Panc1 (cell line): ENCODE results near the gene EPHB2. TPM values are rescaled to one million over a fixed set of nuclear protein-coding genes. Genes with fewer than 3 reads are reported as not detected.

Experiments
- ATAC-seq: fragments of 200-7000 bp; cut with Tn5 transposase; 2 replicates; pipeline ENCODE4 v1.9.1; 2020; ENCODE audit warnings: mild to moderate bottlenecking, moderate library complexity
- BruUV-seq: library from RNA; stranded (reverse); fragments of 400-500 nt; replicated peaks from 2 replicates; lab custom pipeline; 2021; lab: Mats Ljungman, UMichigan
- CTCF ChIA-PET: fragments of 300-600 bp; sonication (Branson Sonifier 250); formaldehyde crosslinking; loops from one replicate; lab custom pipeline; 2022; ENCODE audit warnings: antibody characterized with exemption; lab: Charles Lee
- POLR2A ChIA-PET: fragments of 300-600 bp; sonication (Branson Sonifier 250); formaldehyde crosslinking; loops from one replicate; lab custom pipeline; 2022; ENCODE audit warnings: antibody characterized with exemption; lab: Charles Lee
- DNase-seq: peaks from one replicate; pipeline ENCODE4 v3.0.0-alpha.2; 2010; ENCODE audit warnings: low read depth, low spot score
- H3K27ac ChIP-seq: 2 replicates; pipeline ENCODE4 v1.5.1; 2011; ENCODE audit warnings: mild to moderate bottlenecking, low read length, inconsistent platforms
- H3K27me3 ChIP-seq: fragments of 200-500 bp; sonication (Bioruptor generic); 2 replicates; pipeline ENCODE4 v1.6.0; 2014; ENCODE audit warnings: low read length, inconsistent platforms; ENCODE audit not compliant: control insufficient read depth, insufficient read depth
- H3K36me3 ChIP-seq: fragments of 200-500 bp; sonication (Bioruptor generic); 2 replicates; pipeline ENCODE4 v1.5.1; 2014; ENCODE audit warnings: inconsistent platforms, mild to moderate bottlenecking, low read length, moderate library complexity; ENCODE audit not compliant: control insufficient read depth, insufficient read depth
- H3K4me1 ChIP-seq: 2 replicates; pipeline ENCODE4 v1.5.1; 2011; ENCODE audit warnings: inconsistent platforms, mild to moderate bottlenecking, low read length, moderate library complexity; ENCODE audit not compliant: control insufficient read depth, insufficient read depth
- H3K4me3 ChIP-seq, 2 experiments: 2 replicates each; pipeline ENCODE4 v1.5.1; 2011 to 2012; ENCODE audit warnings: low read depth in 2 of 2, low read length in 2 of 2, mild to moderate bottlenecking in 2 of 2, inconsistent platforms in 1 of 2, moderate library complexity in 1 of 2
- H3K9me3 ChIP-seq: fragments of 200-500 bp; sonication (Bioruptor generic); 2 replicates; pipeline ENCODE4 v1.5.1; 2014; ENCODE audit warnings: low read depth, mild to moderate bottlenecking, inconsistent platforms, low read length, moderate library complexity; ENCODE audit not compliant: control insufficient read depth, insufficient read depth
- REST ChIP-seq, 2 experiments: IDR thresholded peaks; 2 replicates each; pipeline ENCODE4 v1.6.1; 2011 to 2012; ENCODE audit warnings: low read depth in 2 of 2, control low read depth in 1 of 2, low read length in 1 of 2, mild to moderate bottlenecking in 1 of 2, moderate library complexity in 1 of 2; ENCODE audit not compliant: insufficient read depth in 1 of 2
- TCF7L2 ChIP-seq: IDR thresholded peaks from 2 replicates; pipeline ENCODE4 v1.6.1; 2011; ENCODE audit warnings: mild to moderate bottlenecking, low read depth, low read length, inconsistent platforms
- in situ Hi-C: cut with HindIII; loops from 2 replicates; pipeline ENCODE4 v1.10.0; 2016; ENCODE audit warnings: low sequenced_read_pairs, low pct_unique_long_range_greater_than_20kb
- intact Hi-C: fragments of 100-400 bp; cut with micrococcal nuclease; formaldehyde crosslinking; loops from one replicate; pipeline ENCODE4 v1.10.0; 2022; ENCODE audit not compliant: unreplicated experiment
- total RNA-seq: library from RNA; stranded (reverse); gene quantifications from one replicate; pipeline ENCODE4 v1.2.1, GENCODE V29; 2021; ENCODE audit not compliant: unreplicated experiment
- TF ChIP-seq, protein P1 (sequence below): fragments of 450-650 bp; IDR thresholded peaks from 2 replicates; pipeline ENCODE4 v1.5.1; 2017; ENCODE audit warnings: mild to moderate bottlenecking

EPHB2 gene
- total RNA-seq, 1 experiment from 2014 or later: 29.0 TPM

GRCh38 chr1:22827666-22828483 is 117.2 kb downstream of the EPHB2 start:
- intact Hi-C loops: no loop called here
- ChIA-PET CTCF (interaction anchor here (1.1 kb wide), 1 partner anchor 155 kb away, joined by 4 read pairs; no protein-coding TSS in a partner anchor), POLR2A (no interaction called here)
- ATAC-seq: no peak
- no peak overlapping the region for H3K4me3 ChIP-seq
- no TSS peak for BruUV-seq
- H3K27me3 ChIP-seq: no peaks in the 10 kb centered on the region
- no peak for DNase-seq
- in situ Hi-C loops: no loop called here
- H3K27ac ChIP-seq: no peak overlapping the region
- no peak for TF ChIP-seq REST (IDR thresholded peaks at IDR 0.05; ENCODE audit: insufficient read depth in 1 of 2, low read depth in 2 of 2, low read length in 1 of 2)
- H3K36me3 ChIP-seq: no peaks in the 10 kb centered on the region
- no peaks in the 10 kb centered on the region for H3K9me3 ChIP-seq
- H3K4me1 ChIP-seq: peaks cover 14% of the 10 kb centered on the region

DNA sequence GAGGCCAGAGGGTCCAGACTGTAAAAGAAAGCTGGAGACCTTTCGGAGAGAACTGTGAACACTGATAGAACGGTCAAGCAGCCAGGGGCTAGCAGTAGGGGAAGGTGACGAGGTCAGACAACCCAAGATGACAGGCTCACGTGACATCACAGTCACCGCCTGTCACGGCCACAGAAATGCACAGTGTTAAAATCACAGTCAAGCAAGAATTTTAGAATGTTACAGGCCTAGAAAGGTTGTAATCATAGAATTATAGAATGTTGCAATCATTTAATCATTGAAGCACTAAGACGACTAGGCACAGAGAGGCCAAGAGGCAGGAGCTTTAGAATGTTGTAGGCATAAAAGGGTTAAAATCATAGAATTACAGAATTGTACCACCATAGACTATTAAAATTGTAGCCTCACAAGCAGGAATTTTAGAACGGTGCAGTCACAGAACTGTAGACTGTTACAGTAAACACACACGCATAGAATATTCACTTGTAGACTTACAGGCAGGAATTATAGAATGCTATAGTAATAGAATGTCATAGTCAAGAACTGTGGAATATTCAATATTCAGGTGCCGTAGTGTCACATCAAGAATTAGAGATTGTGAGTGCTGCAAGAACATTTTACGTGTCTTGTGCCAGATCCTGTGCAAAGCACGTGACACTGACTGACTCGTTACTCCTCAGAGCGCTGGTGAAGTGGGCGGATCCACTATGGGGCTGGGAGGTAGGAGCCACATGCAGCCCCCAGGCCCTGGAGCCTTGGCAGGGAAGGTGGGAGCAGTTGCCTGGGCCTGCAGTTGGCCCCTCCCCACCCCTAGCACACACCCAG is 118.1 kb downstream of the EPHB2 start:
- DNase-seq (no peak), ATAC-seq (no peak)
- Histone ChIP-seq H3K9me3 (no peaks in the 10 kb centered on the region), H3K36me3 (no peaks in the 10 kb centered on the region), H3K27ac (no peak overlapping the region), H3K27me3 (no peaks in the 10 kb centered on the region), H3K4me3 (no peak overlapping the region), H3K4me1 (peaks cover 14% of the 10 kb centered on the region)
- POLR2A ChIA-PET: no interaction called here
- in situ Hi-C loops (no loop called here), intact Hi-C loops (no loop called here)
- TF ChIP-seq TCF7L2: no peak
- TF ChIP-seq, protein P1, sequence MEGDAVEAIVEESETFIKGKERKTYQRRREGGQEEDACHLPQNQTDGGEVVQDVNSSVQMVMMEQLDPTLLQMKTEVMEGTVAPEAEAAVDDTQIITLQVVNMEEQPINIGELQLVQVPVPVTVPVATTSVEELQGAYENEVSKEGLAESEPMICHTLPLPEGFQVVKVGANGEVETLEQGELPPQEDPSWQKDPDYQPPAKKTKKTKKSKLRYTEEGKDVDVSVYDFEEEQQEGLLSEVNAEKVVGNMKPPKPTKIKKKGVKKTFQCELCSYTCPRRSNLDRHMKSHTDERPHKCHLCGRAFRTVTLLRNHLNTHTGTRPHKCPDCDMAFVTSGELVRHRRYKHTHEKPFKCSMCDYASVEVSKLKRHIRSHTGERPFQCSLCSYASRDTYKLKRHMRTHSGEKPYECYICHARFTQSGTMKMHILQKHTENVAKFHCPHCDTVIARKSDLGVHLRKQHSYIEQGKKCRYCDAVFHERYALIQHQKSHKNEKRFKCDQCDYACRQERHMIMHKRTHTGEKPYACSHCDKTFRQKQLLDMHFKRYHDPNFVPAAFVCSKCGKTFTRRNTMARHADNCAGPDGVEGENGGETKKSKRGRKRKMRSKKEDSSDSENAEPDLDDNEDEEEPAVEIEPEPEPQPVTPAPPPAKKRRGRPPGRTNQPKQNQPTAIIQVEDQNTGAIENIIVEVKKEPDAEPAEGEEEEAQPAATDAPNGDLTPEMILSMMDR: no peak
- TF ChIP-seq REST (IDR thresholded peaks at IDR 0.05; ENCODE audit: insufficient read depth in 1 of 2, low read depth in 2 of 2, low read length in 1 of 2): no peak
- BruUV-seq: no TSS peak
- CTCF ChIA-PET: interaction anchor here (1.1 kb wide), 1 partner anchor 156 kb away, joined by 4 read pairs; no protein-coding TSS in a partner anchor
